ENCODE results near the gene SH3RF3. TPM values are rescaled to one million over a fixed set of nuclear protein-coding genes. Genes with fewer than 3 reads are reported as not detected.

SH3RF3 gene
- polyA plus RNA-seq, 3 donors from 2014 or later, result not detected

DNA sequence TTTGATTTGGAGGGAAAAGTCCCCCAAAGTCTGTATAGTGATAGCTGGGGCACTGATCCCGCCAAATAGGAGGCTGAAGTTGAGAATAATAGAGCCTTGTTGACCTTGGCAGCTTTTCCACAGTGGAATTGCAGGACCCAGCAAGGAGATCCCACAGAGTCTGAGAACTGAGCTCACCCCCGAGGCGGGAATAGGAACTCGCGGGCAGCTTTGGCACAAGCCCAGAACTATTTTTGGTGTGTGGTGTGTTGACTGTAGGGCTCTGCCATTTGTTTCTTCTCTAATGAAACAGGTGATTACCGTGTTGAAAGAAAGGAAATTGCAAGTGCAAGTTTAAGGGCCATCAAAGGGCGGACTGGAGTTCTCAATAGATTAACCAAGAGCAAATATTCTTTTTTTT lies 34.0 kb downstream of the SH3RF3 start:
- Mint-ChIP-seq H3K4me1 (no peaks in the 10 kb centered on the region), H3K4me3 (no peak overlapping the region), H3K27me3 (ENCODE audit: low read depth in 3 of 3) (peaks cover 2 to 15% (median 7%) of the 10 kb centered on the region in 3 donors), H3K9me3 (no peaks in the 10 kb centered on the region), H3K36me3 (no peaks in the 10 kb centered on the region), H3K27ac (no peak overlapping the region)
- no peak for DNase-seq

DNA sequence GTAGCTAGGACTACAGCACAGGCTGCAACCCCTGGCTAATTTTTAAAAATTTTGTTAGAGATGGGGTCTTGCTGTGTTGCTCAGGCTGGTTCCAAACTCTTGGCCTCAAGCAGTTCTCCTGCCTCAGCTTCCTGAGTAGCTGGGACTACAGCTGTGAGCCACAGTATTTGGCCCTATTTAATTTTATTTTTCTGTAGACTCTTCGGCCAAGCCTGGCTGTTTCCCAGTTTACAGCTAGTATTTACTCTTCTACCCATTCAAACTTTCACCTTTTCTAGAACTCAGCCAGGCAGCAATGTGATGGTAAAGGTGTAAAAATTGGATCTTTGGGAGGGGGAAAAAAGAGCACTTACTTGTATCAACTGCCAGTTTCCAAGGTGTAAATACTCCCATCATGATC lies 35.3 kb downstream of the SH3RF3 start:
- Mint-ChIP-seq H3K4me3 (no peak overlapping the region), H3K9me3 (no peaks in the 10 kb centered on the region), H3K27ac (no peak overlapping the region), H3K27me3 (ENCODE audit: low read depth in 3 of 3) (peaks cover 2 to 14% (median 7%) of the 10 kb centered on the region in 3 donors), H3K36me3 (no peaks in the 10 kb centered on the region), H3K4me1 (no peaks in the 10 kb centered on the region)
- DNase-seq, result no peak

DNA sequence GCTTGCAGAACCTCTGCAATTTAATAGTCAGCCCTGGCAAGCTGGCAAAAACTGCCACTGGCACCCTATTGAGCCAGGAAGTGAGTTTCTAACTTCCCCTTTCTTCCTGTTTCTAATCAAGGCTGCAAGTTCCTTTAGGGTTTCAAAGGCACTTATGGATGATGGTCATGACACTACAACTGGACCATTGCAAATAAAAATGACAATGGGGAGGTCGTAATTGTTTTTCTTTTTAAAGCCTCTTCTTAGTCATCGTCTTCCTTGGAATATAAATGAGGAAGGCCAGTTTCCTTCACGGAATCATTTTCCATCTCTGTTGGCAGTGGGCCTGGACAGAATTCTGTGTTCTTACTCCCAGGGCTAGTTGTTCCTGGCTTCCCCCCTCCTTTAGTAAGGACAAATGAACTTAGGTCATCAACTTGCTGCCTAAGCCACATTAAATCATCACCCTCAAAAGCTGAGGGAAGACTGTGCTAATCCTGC lies 35.8 kb downstream of the SH3RF3 start:
- H3K36me3 Mint-ChIP-seq, result no peaks in the 10 kb centered on the region
- H3K4me1 Mint-ChIP-seq, result no peaks in the 10 kb centered on the region
- H3K9me3 Mint-ChIP-seq, result no peaks in the 10 kb centered on the region
- no peak overlapping the region for H3K27ac Mint-ChIP-seq
- no peak for DNase-seq
- H3K4me3 Mint-ChIP-seq, result no peak overlapping the region
- H3K27me3 Mint-ChIP-seq (ENCODE audit: low read depth in 3 of 3), result peaks cover 2 to 19% (median 7%) of the 10 kb centered on the region in 3 donors

DNA sequence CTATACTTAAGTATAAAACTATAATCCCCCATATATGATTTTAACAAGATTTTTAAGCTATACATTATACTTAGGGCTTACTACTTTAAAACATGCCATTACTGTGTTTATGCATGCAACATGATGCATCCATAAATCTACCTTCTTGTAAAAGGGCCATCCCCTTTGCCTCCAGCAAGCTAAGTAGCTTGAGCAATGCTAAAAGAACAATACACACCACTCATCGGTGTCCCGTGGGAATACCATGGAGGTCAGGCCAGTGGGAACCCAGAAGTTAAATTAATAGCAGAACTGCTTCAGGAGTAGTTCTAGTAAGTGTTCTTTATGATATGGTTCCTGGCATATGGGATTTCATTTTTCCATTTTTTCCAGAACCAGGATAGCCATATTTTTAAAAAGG lies 37.8 kb downstream of the SH3RF3 start:
- no peak for DNase-seq
- Mint-ChIP-seq H3K4me1 (no peaks in the 10 kb centered on the region), H3K36me3 (no peaks in the 10 kb centered on the region)

DNA sequence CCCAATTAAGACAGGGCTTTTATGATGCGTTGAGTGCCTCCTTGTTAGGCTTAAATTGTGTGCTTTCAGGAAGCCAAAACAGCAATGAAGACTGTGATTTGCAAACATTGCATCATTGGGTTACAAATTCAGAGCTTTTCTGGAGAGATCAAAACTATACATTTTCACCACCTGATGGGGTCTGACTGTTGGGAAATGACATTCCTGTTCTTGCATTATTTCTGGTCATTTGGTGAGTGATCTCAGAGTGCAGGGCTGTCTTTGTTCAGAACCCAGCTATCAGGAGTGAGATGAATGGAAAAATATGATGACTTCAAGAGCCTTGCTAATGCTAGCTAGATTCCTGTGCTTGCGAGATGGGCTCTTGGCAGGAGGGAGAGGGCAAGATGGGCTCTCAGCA lies 39.1 kb downstream of the SH3RF3 start:
- H3K27me3 Mint-ChIP-seq (ENCODE audit: low read depth in 3 of 3), result peaks cover 0 to 13% (median 3%) of the 10 kb centered on the region in 3 donors
- no peak for DNase-seq
- H3K9me3 Mint-ChIP-seq, result no peaks in the 10 kb centered on the region
- H3K4me3 Mint-ChIP-seq, result no peak overlapping the region
- H3K36me3 Mint-ChIP-seq, result no peaks in the 10 kb centered on the region
- no peaks in the 10 kb centered on the region for H3K4me1 Mint-ChIP-seq
- no peak overlapping the region for H3K27ac Mint-ChIP-seq

More for the DNA sequence above, 37.8 kb downstream of the SH3RF3 start:
- H3K4me3 Mint-ChIP-seq, result no peak overlapping the region
- H3K27me3 Mint-ChIP-seq (ENCODE audit: low read depth in 3 of 3), result peaks cover 0 to 16% (median 5%) of the 10 kb centered on the region in 3 donors
- H3K27ac Mint-ChIP-seq, result no peak overlapping the region
- H3K9me3 Mint-ChIP-seq, result no peaks in the 10 kb centered on the region

DNA sequence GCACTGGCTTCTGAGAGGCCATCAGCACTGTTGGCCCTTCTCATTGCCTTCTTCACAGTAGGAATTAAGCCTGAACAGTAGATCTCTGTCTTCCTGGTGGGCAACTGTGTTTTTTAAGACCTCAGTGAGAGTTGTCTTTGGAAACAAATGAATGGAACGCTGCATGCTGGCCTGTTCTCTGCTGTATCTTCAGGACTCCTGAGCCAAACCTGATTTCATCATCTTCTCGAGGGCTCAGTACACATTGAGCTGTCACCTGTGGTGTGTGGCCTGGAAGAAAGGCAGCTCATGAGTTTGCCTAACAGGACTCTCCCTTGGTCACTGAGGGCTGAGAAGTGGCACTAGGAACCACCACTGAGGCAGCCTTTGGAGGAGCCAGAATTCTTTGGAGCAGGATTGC lies 39.7 kb downstream of the SH3RF3 start:
- H3K9me3 Mint-ChIP-seq, result no peaks in the 10 kb centered on the region
- peaks cover 0 to 12% (median 2%) of the 10 kb centered on the region in 3 donors for H3K27me3 Mint-ChIP-seq (ENCODE audit: low read depth in 3 of 3)
- H3K27ac Mint-ChIP-seq, result no peak overlapping the region

DNA sequence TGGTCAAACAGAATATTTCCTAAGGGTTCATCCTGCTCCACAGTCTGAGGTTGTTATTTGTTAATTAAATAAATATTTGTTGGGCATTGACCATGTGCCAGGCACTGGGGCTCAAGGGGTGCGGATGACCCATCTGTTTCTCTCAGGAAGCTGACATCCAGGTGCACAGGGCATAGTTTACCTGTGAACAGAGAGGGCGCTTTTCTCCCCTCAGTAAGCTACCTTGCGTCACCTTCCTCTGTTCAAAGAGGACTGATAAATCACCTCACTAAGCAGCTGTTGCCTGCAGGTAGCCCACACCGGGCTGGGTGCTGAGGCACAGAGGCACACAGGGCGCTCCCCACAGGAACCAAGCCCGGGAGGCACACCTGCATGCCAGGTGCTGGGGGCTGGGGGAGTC lies 41.6 kb downstream of the SH3RF3 start:
- no peak overlapping the region for H3K4me3 Mint-ChIP-seq
- no peak overlapping the region for H3K27ac Mint-ChIP-seq
- H3K9me3 Mint-ChIP-seq, result no peaks in the 10 kb centered on the region
- H3K4me1 Mint-ChIP-seq, result peaks cover 5% of the 10 kb centered on the region in 2 donors
- DNase-seq, result no peak
- H3K36me3 Mint-ChIP-seq, result no peaks in the 10 kb centered on the region
- H3K27me3 Mint-ChIP-seq (ENCODE audit: low read depth in 3 of 3), result peaks cover 0 to 14% (median 1%) of the 10 kb centered on the region in 3 donors

More for the DNA sequence above, 39.7 kb downstream of the SH3RF3 start:
- Mint-ChIP-seq H3K4me1 (no peaks in the 10 kb centered on the region), H3K36me3 (no peaks in the 10 kb centered on the region), H3K4me3 (no peak overlapping the region)
- DNase-seq, result no peak

DNA sequence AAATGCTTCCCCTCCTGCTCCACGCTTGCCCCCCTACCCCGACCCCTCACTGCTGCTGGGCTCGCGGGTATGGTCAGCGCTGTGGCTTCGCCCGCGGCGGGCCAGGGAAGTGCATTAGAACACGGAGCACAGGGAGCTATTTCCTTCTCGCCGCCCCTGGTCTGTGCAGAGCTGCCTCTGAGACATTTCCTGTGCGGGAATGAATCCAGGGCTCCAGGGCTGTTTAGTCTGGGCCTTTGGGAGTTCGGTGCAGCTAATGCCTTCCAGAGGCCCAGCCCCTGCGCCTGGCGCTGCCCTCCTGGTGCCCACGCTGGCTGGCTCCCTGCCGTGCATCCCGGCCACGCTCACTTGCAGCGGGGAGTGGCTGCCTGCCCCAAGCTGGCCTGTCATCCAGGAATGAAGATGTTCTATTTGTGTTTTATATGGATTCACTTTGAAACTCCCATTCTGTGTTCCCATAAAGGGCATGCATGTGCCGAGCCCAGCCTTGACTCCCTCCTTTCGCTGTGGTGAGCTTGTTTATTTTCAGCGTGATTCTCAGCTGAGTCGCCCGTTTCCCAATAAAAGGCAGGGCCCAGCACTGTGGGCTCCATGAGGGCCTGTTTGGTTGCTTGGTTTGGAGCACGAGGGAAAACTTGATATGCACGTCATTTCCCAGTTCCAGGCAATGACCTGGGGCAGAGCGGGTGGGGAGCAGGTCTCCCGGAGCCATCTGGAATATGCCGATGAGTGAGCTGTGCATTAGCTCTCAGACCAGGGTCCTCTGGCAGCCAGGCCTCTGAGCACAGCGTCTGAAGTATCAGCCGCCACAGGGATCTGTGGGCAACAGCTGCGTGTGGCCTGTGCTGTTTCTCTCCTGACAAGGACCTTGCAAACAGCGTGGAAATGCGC lies 42.7 kb downstream of the SH3RF3 start:
- peaks cover 0 to 14% (median 1%) of the 10 kb centered on the region in 3 donors for H3K27me3 Mint-ChIP-seq (ENCODE audit: low read depth in 3 of 3)
- no peak for DNase-seq
- H3K4me1 Mint-ChIP-seq, result peaks cover 5% of the 10 kb centered on the region in 2 donors
- H3K36me3 Mint-ChIP-seq, result peaks cover 0 to 4% (median 0%) of the 10 kb centered on the region in 3 donors
- H3K4me3 Mint-ChIP-seq, result no peak overlapping the region
- H3K9me3 Mint-ChIP-seq, result peaks cover 0 to 3% (median 0%) of the 10 kb centered on the region in 6 donors
- peak overlapping the region in 1 of 6 donors; percentile 7 for H3K27ac Mint-ChIP-seq

DNA sequence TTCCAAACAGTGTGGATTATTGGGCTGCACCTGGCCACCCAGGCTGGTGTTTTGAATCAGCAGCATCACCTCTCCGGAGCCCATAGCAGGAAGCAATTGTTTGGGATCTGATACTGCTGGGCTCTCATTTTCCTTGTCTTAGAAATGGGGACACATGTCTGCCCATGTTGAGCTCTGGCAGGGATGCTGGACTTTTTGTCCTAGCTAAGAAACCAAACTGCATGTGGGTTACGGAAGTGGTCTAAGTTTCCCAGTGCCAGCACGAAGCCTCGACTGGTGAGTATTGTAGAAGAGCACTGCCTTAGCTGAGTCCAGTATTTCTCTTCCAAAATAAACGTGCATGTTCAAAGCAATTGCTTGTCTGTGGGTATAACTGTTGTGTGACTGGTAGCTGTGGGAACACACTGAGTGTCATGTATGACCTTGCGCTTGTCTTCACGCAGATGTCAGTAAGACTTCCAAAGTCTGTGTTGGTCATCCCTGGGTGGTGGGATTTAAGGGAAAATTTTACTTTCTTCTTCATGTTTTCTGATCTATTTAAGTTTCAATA lies 43.6 kb downstream of the SH3RF3 start:
- peaks cover 0 to 4% (median 0%) of the 10 kb centered on the region in 3 donors for H3K36me3 Mint-ChIP-seq
- H3K4me3 Mint-ChIP-seq, result no peak overlapping the region
- peaks cover 5% of the 10 kb centered on the region in 2 donors for H3K4me1 Mint-ChIP-seq
- peaks cover 0 to 3% (median 0%) of the 10 kb centered on the region in 6 donors for H3K9me3 Mint-ChIP-seq
- peak overlapping the region in 1 of 6 donors; percentile 7 for H3K27ac Mint-ChIP-seq
- H3K27me3 Mint-ChIP-seq (ENCODE audit: low read depth in 3 of 3), result peaks cover 0 to 12% (median 4%) of the 10 kb centered on the region in 3 donors
- DNase-seq, result no peak

DNA sequence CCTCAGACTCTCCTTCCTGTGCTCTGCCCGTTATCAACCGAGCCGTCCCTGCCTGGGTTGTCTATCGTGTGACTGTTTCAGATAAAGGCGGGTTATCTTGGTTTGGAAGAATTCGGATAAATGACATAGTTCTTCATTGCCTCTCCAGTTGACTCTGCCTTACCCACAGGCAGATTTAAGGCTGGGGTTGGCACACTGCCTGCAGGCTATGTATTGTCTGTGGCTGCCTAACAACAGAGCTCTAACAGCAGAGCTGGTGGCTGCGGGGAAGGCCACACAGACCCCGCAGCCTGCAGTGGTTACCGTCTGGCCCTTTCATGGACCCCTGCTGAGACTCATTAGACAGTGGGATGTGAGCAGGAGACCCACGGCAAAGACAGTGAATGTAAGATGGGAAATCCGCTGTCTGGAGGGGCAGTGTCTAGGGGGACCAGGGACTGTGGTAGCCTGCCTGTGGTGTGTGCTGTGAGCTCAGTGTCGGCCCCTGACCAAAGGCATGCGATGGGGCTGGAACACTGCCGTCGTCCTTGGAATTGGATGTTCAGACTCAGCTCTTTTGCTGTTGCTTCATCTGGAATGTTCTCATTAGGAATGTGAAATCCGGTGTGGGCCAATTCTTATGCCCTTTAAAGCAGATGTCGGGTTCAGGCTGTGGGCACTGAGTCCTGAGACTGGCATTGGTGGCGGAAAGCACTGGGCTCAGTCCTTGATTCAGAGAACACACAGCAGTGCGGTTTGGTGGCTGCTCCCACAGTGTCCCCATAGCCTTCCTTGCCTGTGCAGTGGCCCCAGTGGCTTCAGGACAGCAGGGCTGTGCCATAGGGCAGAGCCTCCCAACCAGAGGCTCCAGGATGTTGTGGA lies 44.5 kb downstream of the SH3RF3 start:
- Mint-ChIP-seq H3K36me3 (peaks cover 0 to 4% (median 0%) of the 10 kb centered on the region in 3 donors), H3K27ac (no peak overlapping the region), H3K9me3 (peaks cover 0 to 3% (median 0%) of the 10 kb centered on the region in 6 donors), H3K4me3 (no peak overlapping the region), H3K4me1 (peaks cover 5% of the 10 kb centered on the region in 2 donors), H3K27me3 (ENCODE audit: low read depth in 3 of 3) (peaks cover 0 to 9% (median 4%) of the 10 kb centered on the region in 3 donors)
- no peak for DNase-seq

DNA sequence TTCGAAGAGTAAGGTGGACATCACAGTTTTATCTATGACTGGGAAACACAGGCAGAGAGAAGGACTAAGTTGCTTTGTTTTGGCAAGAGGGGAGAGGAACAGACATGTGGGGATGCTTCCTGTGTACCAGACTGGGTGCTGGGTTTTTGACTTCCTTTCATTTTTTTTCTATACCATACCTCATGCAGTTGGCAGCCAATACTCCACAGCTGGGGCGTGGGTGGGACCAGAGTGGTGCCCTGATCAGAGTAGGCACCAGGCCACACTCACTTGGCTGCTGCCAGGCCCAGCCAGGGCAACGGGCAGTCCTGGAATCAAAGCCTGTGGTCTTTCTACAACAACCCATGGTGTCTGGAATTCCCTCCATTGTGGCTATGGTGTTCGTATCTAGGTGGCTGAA lies 45.2 kb downstream of the SH3RF3 start:
- H3K4me3 Mint-ChIP-seq, result no peak overlapping the region
- DNase-seq, result no peak
- H3K36me3 Mint-ChIP-seq, result peaks cover 0 to 4% (median 0%) of the 10 kb centered on the region in 3 donors
- peaks cover 5% of the 10 kb centered on the region in 2 donors for H3K4me1 Mint-ChIP-seq
- H3K27ac Mint-ChIP-seq, result peak overlapping the region in 1 of 6 donors; percentile 40
- peaks cover 0 to 3% (median 0%) of the 10 kb centered on the region in 6 donors for H3K9me3 Mint-ChIP-seq
- H3K27me3 Mint-ChIP-seq (ENCODE audit: low read depth in 3 of 3), result peaks cover 0 to 7% (median 4%) of the 10 kb centered on the region in 3 donors

DNA sequence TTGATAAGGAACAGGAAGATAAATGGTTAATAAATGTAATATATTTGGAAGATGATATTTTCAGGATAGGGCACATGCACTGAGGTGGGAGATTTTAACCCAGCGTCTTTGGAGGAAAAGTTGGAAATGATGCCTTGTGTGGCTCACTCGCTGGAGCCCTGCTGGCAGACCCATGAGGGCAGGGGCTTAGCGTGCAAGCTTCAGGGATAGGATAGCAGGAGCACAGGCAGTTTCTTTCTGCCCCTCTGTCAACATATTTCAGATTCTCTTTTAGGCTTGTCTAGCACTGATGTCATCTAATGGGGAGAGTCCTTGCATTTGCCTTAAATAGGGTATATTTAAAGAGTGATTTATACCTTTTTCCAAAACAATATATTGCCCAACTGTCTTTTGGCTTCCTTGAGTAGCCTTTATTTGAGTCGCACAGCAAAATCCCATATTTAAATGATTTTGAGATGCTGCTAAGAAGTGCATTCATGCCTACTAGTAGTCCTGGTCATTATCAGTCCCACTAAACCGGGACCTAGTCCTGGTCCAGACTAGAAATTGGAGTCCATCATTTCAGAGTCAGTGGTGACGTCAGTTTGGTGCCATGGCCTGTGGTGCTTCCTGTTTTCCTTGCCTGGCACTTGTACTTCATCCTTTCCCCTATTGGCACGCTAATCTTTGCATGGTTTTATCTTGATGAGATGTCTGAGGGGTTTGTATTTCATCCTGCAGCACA lies 45.8 kb downstream of the SH3RF3 start:
- H3K4me1 Mint-ChIP-seq, result peaks cover 5% of the 10 kb centered on the region in 2 donors
- H3K4me3 Mint-ChIP-seq, result no peak overlapping the region
- no peak for DNase-seq
- H3K36me3 Mint-ChIP-seq, result peaks cover 0 to 4% (median 0%) of the 10 kb centered on the region in 3 donors
- H3K27me3 Mint-ChIP-seq (ENCODE audit: low read depth in 3 of 3), result peaks cover 0 to 4% (median 2%) of the 10 kb centered on the region in 3 donors
- H3K27ac Mint-ChIP-seq, result no peak overlapping the region
- peaks cover 0 to 6% (median 2%) of the 10 kb centered on the region in 6 donors for H3K9me3 Mint-ChIP-seq

DNA sequence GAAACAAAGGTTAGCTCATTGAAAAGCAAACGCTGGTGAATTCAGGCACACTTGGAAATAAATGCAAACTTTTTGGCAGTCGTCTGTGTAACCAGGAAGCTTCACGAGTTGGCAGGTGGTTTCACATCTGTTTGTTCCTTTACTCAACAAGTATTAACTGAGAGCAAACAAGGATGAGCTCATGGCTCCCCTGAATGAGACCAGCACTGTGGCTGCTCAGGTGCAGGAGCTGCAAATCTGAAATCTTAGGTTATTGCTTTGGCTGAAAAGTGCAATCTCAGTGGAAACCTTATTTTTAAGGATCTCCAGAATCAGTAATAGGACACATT lies 46.3 kb downstream of the SH3RF3 start:
- DNase-seq, result no peak
- H3K9me3 Mint-ChIP-seq, result peaks cover 0 to 10% (median 4%) of the 10 kb centered on the region in 6 donors
- H3K27me3 Mint-ChIP-seq (ENCODE audit: low read depth in 3 of 3), result peaks cover 0 to 5% (median 4%) of the 10 kb centered on the region in 3 donors
- peaks cover 0 to 4% (median 0%) of the 10 kb centered on the region in 3 donors for H3K36me3 Mint-ChIP-seq
- H3K4me1 Mint-ChIP-seq, result peaks cover 5% of the 10 kb centered on the region in 2 donors
- H3K4me3 Mint-ChIP-seq, result no peak overlapping the region
- H3K27ac Mint-ChIP-seq, result no peak overlapping the region
